Parathyroid adenoma (tissue), 2 donors: Measurements from ENCODE around the gene TACC2.

Source experiments
- H2AFZ ChIP-seq: fragments of 300-600 bp; sonication (generic); one replicate; pipeline ENCODE4 v1.7.0; 2017; ENCODE audit warnings: antibody characterized with exemption, mild to moderate bottlenecking
- H3K27ac ChIP-seq: fragments of 300-600 bp; sonication (generic); one replicate; pipeline ENCODE4 v1.7.0; 2017
- H3K27me3 ChIP-seq: fragments of 300-600 bp; sonication (generic); one replicate; pipeline ENCODE4 v1.7.0; 2017; ENCODE audit warnings: low read length; ENCODE audit not compliant: control insufficient read depth, insufficient read depth
- H3K36me3 ChIP-seq: fragments of 300-600 bp; sonication (generic); one replicate; pipeline ENCODE4 v1.7.0; 2017; ENCODE audit warnings: low read length; ENCODE audit not compliant: control insufficient read depth, insufficient read depth
- H3K4me1 ChIP-seq: fragments of 300-600 bp; sonication (generic); one replicate; pipeline ENCODE4 v1.7.0; 2017; ENCODE audit warnings: control low read depth
- H3K4me2 ChIP-seq: fragments of 300-600 bp; sonication (generic); one replicate; pipeline ENCODE4 v1.7.0; 2017; ENCODE audit warnings: low read length
- H3K4me3 ChIP-seq: fragments of 300-600 bp; sonication (generic); one replicate; pipeline ENCODE4 v1.7.0; 2017; ENCODE audit warnings: low read depth, low read length
- H3K79me2 ChIP-seq: fragments of 300-600 bp; sonication (generic); one replicate; pipeline ENCODE4 v1.7.0; 2017; ENCODE audit warnings: control low read depth
- H3K9ac ChIP-seq: fragments of 300-600 bp; sonication (generic); one replicate; pipeline ENCODE4 v1.7.0; 2017; ENCODE audit warnings: mild to moderate bottlenecking
- H3K9me3 ChIP-seq: fragments of 300-600 bp; sonication (generic); one replicate; pipeline ENCODE4 v1.7.0; 2017; ENCODE audit warnings: low read length; ENCODE audit not compliant: control insufficient read depth
- TF ChIP-seq, protein P1 (sequence below): fragments of 300-600 bp; sonication (generic); IDR thresholded peaks from one replicate; pipeline ENCODE4 v1.7.0; 2017; ENCODE audit warnings: antibody characterized with exemption, mild to moderate bottlenecking
- donor health status: primary hyperparathyroidism.

The TACC2 gene

GRCh38 chr10:122178655-122179054, 189.7 kb downstream of the TACC2 start:
- Histone ChIP-seq H3K4me1 (no peaks in the 10 kb centered on the region), H3K27ac (no peak overlapping the region)

DNA sequence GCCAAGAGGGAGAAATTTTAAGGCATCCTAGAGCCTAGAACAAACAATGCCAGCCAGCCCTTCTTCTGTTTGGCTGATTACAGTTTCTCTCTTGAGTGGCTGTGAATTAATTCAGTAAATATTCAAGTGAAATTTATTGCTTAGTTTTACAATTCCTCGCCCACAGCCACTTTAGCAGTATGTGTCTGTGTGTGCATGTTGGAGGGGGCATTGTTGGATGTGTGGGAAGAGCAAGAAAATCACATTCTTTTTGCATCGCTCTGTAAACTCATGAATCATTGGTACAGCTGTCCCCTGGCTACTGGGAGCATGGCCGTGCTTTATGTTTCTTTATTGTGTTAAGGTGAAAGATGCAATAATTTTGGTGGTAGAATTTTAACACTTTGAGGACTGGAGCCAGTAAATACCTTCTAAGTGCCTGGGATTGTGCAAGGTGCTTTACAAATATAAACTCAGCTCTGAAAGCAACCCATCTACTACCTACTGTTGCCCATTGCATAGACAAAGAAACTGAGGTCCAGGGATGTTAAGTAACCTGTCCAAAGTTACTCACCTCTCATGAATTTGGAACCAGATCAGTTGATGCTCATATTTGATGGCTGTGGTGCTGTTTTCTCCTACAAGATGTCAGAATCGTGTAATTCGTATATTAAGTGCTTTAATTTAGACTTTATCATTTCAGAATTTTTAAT, 192.2 kb downstream of the TACC2 start:
- Histone ChIP-seq H3K27me3 (no peaks in the 10 kb centered on the region), H3K4me1 (no peaks in the 10 kb centered on the region), H3K4me3 (no peak overlapping the region), H3K9ac (no peak overlapping the region), H2AFZ (no peak overlapping the region), H3K4me2 (no peak overlapping the region), H3K36me3 (no peaks in the 10 kb centered on the region), H3K9me3 (no peaks in the 10 kb centered on the region), H3K79me2 (peaks cover 6% of the 10 kb centered on the region), H3K27ac (no peak overlapping the region)
- TF ChIP-seq, protein P1, sequence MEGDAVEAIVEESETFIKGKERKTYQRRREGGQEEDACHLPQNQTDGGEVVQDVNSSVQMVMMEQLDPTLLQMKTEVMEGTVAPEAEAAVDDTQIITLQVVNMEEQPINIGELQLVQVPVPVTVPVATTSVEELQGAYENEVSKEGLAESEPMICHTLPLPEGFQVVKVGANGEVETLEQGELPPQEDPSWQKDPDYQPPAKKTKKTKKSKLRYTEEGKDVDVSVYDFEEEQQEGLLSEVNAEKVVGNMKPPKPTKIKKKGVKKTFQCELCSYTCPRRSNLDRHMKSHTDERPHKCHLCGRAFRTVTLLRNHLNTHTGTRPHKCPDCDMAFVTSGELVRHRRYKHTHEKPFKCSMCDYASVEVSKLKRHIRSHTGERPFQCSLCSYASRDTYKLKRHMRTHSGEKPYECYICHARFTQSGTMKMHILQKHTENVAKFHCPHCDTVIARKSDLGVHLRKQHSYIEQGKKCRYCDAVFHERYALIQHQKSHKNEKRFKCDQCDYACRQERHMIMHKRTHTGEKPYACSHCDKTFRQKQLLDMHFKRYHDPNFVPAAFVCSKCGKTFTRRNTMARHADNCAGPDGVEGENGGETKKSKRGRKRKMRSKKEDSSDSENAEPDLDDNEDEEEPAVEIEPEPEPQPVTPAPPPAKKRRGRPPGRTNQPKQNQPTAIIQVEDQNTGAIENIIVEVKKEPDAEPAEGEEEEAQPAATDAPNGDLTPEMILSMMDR = no peak

More at GRCh38 chr10:122178655-122179054, 189.7 kb downstream of the TACC2 start:
- Histone ChIP-seq H2AFZ (no peak overlapping the region), H3K36me3 (no peaks in the 10 kb centered on the region), H3K9me3 (no peaks in the 10 kb centered on the region), H3K9ac (no peak overlapping the region), H3K27me3 (no peaks in the 10 kb centered on the region), H3K4me2 (no peak overlapping the region), H3K4me3 (no peak overlapping the region), H3K79me2 (peaks cover 6% of the 10 kb centered on the region)
- TF ChIP-seq, protein P1 = no peak

- Histone ChIP-seq H3K9ac (no peak overlapping the region), H3K4me2 (no peak overlapping the region), H3K36me3 (no peaks in the 10 kb centered on the region), H3K4me1 (no peaks in the 10 kb centered on the region), H2AFZ (no peak overlapping the region), H3K9me3 (no peaks in the 10 kb centered on the region), H3K4me3 (no peak overlapping the region), H3K27me3 (no peaks in the 10 kb centered on the region), H3K79me2 (peaks cover 6% of the 10 kb centered on the region), H3K27ac (no peak overlapping the region)
- TF ChIP-seq, protein P1 = no peak
Observed at GRCh38 chr10:122181876-122182275, 192.9 kb downstream of the TACC2 start.

- no peak overlapping the region for H3K27ac ChIP-seq
- H3K4me2 ChIP-seq = no peak overlapping the region
- no peaks in the 10 kb centered on the region for H3K9me3 ChIP-seq
- TF ChIP-seq, protein P1 = no peak
- peaks cover 6% of the 10 kb centered on the region for H3K79me2 ChIP-seq
- H3K36me3 ChIP-seq = no peaks in the 10 kb centered on the region
- H3K9ac ChIP-seq = no peak overlapping the region
- H3K4me3 ChIP-seq = no peak overlapping the region
- H2AFZ ChIP-seq = no peak overlapping the region
- H3K27me3 ChIP-seq = no peaks in the 10 kb centered on the region
- no peaks in the 10 kb centered on the region for H3K4me1 ChIP-seq
Observed at GRCh38 chr10:122182308-122182707, 193.3 kb downstream of the TACC2 start.

DNA sequence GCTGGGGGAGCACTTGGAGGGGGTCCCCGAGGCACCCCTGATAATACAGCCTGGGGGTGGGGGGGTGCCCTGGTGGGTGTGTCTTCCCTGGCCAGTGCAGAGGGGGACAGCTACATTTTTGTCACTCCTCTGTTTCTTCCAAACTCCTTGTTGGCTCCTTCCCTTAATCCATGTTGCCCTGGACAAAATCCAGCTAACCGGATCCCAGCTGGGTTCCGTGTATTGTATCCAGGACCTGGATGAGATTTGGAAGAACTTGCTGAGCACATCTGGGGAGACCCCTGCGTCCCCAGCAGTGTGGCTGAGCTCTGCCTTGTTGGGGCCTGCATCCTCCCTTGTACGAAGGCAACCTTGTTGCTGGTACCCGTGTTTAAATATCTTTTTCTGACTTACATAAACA, 195.3 kb downstream of the TACC2 start:
- Histone ChIP-seq H3K36me3 (no peaks in the 10 kb centered on the region), H3K4me2 (no peak overlapping the region), H3K79me2 (peaks cover 12% of the 10 kb centered on the region), H3K4me3 (no peak overlapping the region), H3K9ac (no peak overlapping the region), H3K27me3 (no peaks in the 10 kb centered on the region), H3K27ac (no peak overlapping the region), H2AFZ (no peak overlapping the region), H3K4me1 (no peaks in the 10 kb centered on the region), H3K9me3 (no peaks in the 10 kb centered on the region)
- TF ChIP-seq, protein P1 = no peak
